NCI-H2227 treated with DMSO at 0.1 percent for 48 hours (cell line): Measurements from ENCODE around the gene C1orf159.

ENCODE experiments used
- DNase-seq: peaks from one replicate; lab custom pipeline; 2025; lab: John Stamatoyannopoulos, UW

Gene C1orf159

GRCh38 chr1:1092149-1092855, 23.6 kb downstream of the C1orf159 start:
- no peak for DNase-seq

DNA sequence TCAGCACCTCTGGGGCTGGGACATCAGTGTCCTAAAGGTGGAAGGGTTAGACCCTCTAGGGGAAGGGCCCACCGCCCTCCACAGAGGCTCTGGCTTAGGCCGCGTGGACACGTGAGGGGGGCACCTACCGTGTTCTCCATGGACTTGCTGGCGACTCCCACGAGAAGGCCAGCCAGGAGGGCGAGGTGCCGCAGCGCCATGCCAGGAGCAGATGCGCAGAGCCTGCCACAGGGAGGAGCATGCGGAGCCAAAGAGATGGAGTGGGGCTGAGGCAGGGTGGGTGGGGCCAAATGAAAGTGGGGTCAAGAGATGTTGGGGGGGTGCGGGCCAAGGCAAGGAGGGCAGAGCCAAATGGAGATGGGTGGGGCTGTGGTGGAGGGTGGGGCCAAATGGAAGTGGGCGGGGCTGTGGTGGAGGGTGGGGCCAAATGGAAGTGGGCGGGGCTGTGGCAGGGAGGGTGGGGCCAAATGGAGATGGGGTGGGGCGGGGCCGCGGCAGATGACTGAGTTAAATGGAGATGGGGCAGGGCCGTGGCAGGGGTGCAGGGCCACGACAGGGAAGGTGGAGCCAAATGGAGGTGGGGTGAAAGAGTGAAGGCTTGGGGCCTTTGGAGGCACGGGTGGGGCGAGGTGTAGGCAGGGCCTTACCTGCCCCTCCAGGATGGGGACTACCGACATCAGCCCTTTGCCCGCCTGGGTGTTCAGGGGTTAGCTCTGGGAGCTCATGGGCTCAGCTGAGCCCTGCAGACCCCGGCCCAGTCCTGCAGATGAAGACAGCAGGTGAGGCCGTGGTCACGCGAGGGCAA, 24.3 kb downstream of the C1orf159 start:
- no peak for DNase-seq

- no peak for DNase-seq
Measured at GRCh38 chr1:1090424-1091343, 25.2 kb downstream of the C1orf159 start.

- no peak for DNase-seq
Measured at GRCh38 chr1:1089731-1090423, 26.0 kb downstream of the C1orf159 start.

DNA sequence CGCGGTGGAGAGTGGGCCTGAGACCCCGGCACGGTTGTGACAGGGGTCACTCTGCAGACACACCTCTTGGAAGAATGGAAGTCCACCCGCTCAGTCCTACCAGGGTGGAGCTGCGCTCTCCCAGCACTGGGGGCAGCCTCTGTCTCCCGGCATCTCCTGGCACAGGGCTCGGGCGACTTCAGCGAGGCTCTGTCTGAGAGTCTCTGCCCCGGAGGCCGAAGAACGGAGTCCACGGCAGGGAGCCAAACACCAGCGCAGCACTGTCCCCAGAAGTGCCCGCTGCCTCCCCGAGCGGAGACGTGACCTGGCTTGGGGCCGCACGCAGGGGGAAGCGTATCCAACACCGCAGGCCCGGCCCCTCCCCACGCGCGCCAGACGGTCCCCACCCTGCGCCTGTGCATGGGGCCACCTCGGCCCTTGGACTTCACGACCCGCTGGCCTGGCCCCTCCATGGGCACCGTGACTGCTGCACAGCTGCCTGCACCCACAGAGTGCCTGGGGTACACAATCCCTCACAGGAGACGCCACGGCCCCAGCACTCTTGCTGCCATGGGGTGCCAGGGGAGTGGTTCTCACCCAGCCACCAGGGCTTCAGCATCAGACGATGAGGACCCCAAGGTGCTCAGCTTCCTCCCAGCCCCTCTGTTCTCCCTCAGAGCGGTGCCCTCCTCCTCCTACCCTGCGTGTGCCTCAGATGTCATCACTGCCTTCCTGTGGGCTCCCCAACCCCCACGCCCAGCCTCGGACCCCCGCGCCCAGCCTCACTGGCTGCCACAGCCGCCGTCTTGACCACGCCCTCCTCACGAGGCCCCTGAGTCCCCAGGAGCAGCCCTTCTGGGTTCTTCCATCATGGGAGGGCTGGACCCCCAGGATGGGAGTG, 26.8 kb downstream of the C1orf159 start:
- DNase-seq, result no peak

DNA sequence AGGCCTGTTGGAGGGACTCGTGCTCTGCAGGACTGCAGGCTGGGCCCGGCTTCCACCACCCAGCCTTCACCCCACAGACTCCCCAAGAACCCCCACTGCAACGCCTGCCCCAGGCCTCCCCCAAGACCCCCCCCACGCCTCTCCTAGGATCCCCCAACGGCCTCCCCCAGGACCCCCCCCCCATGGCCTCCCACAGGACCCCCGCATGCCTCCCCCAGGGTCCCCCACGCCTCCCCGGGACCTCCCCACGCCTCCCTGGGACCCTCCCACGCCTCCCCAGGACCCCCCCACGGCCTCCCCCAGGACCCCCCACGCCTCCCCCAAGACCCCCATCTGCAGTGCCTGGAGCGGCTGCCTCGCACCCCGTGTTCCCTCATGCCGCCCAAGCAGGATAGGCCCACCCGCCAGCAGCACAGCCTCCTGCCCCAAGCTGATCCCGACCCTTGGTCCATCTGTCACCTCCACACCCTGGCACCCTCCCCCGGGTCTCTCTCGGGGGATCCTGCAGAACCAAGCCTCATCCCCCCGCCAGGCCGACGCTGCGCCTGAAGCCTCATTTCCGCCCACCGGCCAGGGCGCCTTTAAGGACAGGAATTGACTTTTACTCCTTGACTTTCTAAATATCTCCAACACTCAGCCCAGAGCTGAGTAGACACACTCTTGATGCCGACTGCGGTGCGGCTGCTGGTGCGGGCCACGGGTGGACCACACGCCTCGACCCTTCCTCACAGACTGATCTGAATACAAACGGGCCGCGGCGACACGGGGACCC, 27.7 kb downstream of the C1orf159 start:
- no peak for DNase-seq

DNA sequence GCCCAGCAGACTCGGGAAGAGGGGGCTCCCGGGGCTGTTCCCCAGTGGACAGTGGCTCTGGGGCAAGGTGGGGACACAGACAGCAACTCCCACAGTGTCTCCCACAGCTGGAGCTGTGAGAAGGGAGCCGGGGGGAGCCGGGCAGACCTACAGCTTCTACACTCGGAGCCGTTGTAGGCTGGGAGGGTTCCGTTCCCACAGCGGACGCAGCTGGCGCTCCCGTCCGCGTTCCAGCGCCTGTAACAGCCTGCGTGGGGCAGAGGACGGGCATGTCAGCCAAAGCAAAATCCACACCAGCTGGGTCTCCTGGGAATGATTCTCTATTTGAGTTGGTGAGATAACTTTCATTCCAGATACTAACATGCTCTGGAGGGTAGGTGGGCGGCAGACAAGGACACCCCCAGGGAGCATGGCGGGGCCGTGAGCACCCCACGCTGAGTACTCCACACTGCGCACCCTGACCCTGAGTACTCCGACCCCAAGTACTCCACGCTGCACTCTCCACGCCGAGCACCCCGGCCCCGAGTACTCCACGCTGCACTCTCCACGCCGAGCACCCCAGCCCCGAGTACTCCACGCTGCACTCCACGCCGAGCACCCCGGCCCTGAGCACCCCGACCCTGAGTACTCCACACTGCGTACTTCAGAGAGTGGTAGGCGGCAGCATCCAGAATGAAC, 28.4 kb downstream of the C1orf159 start:
- no peak for DNase-seq

DNA sequence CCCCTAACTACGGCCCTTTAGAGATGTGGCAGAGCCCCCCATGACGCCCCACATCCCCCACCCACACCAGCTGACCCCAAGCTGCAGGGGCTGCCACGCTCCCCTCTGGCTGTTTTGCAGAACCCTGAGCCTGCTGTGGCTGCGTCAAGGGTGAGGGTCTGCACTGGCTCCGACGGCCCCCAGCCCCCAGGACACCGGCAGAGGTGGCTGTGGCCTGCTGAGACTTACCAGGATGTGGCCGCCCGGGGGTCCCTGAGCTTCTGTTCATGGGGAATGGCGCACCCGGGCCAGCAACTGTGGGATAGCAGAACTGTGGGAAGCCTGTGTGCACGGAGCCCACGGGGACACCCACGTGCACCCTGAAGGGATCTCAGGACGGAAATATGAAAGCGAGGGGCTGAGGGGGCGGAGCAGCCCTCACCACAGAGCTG, 29.0 kb downstream of the C1orf159 start:
- DNase-seq, result no peak

- DNase-seq, result no peak
Measured at GRCh38 chr1:1085911-1086841, 29.7 kb downstream of the C1orf159 start.

DNA sequence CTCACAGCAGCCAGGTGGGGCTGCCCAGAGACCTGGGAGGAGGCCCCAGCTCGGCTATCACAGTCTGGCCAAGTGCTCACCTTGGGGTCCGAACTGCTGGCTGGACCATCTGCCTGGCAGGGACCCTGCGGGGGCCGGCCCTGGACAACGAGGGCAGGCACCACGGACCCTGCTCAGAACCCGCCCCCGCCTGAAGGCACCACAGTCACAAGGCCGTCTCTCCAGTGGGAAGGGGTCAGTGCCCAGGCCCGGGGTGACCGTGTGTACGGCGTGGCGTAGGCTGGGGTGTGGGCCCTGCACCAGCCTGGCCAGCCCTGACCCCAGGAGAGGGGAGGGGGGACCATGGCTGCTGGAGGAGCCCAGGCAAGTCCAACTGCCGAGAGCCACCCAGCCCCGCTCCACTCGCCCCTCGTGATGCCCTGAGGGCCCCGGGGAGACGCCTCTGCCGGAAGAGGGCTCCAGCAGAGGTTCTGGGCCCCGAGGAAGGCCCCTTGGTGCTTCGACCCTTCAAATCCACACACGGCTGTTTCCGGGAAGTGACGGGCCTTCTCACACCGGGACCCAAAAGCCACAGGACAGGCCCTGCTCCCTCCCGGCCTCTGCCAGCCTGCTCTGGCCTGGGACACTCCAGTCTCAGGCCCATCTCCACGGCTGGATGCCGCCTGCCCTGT, 30.6 kb downstream of the C1orf159 start:
- no peak for DNase-seq

DNA sequence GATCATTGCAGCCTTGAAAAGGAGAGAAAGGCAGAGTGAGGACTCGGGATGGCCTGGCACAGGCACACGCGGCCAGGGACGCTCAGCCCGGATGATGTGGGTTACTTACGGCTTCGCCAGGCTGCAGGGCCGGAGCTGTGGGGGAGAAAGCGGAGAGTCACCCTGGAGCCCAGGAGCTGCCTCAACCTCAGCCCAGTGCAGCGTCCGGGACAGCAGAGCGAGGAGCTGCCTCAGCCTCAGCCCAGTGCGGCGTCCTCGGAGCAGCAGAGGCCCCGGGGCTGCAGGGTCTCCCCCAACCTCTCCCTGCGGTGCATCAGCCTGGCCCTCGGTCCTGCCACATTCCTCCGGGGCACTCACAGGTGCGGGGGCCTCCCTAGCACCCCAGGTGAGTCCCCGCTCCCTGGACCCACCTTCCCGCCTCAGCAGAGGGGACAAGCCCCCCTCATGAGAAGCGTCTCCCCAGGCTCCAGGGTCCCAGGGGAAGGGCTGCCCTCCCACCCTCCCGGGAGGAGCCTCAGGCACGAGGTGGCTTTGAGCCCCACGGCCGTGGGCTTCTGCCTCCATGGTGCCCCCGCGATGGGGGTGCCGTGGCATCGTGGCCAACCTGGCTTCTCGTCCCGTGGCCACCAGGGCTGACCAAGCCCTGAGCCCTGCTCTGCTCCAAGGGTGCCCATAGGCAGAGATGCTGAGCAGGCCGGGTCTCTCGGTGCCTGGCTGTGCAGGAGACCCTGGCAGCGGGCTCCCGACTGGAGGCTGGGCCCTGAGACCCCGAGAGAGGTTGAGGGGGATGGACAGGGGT, 31.3 kb downstream of the C1orf159 start:
- no peak for DNase-seq

DNA sequence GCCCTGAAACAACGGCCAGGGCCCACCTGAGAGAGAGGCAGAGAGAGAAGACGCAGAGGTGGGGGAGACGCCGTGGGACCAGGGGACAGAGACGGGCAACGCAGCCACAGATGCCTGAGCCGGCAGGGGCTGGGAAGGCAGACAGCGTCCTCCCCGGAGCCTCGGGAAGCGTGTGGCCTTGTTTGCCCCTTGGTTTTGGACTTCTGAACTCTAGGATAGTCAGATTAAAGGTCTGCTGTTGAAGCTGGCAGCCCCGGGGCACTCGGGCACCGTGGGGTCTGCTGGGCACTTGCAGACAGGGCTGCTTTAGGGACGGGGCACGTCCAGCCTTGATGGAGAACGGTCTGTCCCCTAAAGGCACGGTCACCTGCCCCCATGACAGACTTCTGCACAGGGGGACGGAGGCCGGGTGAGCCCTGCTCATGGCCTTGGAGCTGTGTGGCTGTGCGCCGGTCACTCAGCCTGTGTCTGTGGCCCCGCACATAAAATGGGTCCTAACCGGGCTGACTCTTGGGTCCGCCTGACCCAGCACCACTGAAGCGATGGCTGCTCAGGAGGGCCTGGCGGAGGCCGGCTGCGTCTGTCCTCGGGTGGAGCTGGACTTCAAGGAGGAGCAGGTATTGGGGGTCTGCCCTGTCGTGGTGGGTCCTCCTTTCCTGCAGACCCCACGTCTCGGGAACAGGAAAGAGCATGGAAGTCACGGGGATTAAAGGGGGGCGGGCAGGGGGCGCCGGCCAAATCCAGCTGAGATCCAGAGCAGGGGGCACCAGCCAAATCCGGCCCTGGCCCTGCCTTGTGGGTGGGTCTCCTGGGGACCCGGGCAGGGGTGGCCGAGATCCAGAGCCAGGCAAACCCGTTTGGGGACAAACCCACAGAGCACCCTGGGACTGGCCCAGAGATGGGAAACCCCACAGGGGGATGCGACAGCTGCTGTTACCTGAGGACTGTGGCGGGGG, 32.2 kb downstream of the C1orf159 start:
- DNase-seq, result no peak

- DNase-seq, result no peak
Measured at GRCh38 chr1:1082776-1083415, 33.0 kb downstream of the C1orf159 start.

- no peak for DNase-seq
Measured at GRCh38 chr1:1082239-1082775, 33.6 kb downstream of the C1orf159 start.
